ENCODE measurements around the gene PCDH7.

The PCDH7 gene

DNA sequence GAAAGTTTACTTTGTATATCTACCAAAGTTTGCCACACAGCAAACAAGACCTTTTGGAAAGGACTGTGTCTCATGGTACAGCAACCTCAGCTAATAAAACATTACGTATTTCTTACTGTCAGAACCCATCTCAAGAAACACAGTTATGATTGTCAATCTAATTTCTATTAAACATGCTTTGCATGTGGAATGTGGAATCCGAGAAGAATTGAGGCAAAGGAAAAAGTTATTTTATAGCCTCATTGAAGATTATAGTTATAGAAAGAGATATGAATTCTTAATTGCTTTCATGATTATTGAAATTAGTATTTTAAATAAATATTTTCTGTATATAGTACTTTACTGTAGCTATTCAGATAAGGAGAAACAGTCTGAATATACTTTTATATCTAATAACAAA, 5.4 kb downstream of the PCDH7 start:
- DNase-seq (ENCODE audit: low read depth in 2 of 2, low spot score in 1 of 2): no peak

- DNase-seq (ENCODE audit: low read depth in 2 of 2, low spot score in 1 of 2): no peak
Measured at GRCh38 chr4:30726090-30726675, 6.0 kb downstream of the PCDH7 start.

DNA sequence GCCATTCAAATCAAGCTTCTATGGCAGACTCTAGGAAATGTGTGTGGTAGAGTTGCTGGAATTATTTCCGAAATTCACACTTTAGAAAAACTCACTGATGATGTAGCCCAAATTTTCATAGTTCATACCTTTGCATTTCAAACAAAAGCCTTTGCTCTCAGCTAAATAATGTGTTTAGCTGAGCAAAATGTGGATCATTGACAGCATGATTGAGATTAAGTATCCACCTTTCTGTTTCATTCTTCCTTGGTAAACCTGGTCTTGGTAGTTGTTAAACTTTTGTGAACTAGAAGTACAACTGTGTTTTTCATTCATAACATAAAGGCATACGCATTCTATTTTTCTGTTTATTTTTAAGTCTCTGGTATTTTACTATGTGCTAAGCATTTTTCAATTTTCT, 7.2 kb downstream of the PCDH7 start:
- no peak for DNase-seq (ENCODE audit: low read depth in 2 of 2, low spot score in 1 of 2)

GRCh38 chr4:30728311-30728710, 8.1 kb downstream of the PCDH7 start:
- DNase-seq (ENCODE audit: low read depth in 2 of 2, low spot score in 1 of 2): no peak

DNA sequence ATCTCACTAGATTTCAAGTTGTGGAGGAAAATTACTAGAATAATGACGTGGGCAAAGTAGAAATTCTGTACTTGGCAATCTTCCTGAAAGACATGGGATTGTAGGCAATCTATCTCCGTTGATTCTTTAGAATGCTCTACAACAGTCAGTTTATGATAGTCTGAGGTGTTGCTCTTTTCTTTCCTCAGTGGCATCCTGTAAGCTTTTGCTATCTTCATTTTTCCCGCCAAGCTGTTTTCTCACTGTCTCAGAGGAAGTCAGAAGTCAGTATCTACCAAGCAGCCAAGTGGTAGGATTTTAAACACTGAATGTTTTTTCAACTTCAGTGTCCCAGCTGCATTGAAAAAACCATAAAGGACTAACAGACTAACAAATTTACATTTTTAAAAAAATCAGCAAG, 23.7 kb downstream of the PCDH7 start:
- no peak for DNase-seq (ENCODE audit: low read depth in 2 of 2, low spot score in 1 of 2)

GRCh38 chr4:30744386-30744785, 24.2 kb downstream of the PCDH7 start:
- DNase-seq (ENCODE audit: low read depth in 2 of 2, low spot score in 1 of 2): no peak

DNA sequence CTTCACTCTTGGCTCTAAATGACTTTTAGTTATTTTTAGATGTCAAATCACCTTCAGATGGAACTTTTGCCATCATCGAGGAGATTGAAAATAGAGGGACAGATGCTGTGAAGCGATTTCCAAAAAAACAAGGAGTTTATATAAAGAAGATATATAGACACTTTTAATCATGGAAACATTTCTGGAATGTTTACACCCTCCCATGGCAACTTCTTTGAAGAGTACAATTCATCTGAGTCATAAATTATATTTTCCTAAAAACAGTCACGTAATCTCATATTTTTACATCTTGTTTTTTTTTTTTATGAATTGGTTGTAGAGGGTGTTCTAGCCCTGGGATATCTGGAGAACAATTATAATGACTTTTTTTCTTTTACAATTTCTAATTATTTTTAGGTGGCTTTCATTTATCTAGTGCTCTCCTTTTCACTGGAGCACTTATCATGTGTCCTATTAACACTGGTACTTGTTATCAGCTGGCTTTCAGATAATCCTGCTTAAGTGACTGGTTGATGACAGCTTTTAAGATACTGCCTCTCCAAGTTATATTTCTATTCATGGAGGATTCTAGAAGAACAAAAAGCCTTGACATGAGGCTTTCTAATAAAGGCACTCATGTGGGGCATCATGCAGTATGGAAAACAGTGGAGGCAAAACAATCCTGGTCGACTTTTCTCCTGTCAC, 24.9 kb downstream of the PCDH7 start:
- no peak for DNase-seq (ENCODE audit: low read depth in 2 of 2, low spot score in 1 of 2)

- DNase-seq (ENCODE audit: low read depth in 2 of 2, low spot score in 1 of 2): no peak
Measured at GRCh38 chr4:30746735-30747134, 26.6 kb downstream of the PCDH7 start.

- no peak for DNase-seq (ENCODE audit: low read depth in 2 of 2, low spot score in 1 of 2)
Measured at GRCh38 chr4:30753316-30753715, 33.1 kb downstream of the PCDH7 start.

DNA sequence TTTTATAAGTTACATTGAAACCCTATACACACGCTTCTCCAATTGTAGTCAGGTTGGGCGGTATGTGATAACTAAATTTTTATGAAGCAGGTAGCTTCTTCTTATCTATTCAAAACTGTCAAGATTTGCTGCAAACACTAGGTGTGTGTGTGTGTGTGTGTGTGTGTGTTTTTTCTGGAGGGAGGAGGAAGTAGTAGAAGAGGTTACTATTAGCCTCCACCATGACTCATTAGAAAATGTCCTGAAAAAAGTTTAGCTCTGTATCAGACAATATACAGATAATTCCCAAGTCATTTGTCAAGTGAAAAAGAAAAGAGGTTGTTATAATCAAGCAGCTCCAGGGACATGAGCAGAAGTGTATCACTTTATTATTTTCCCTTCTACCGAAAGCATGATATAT, 33.9 kb downstream of the PCDH7 start:
- no peak for DNase-seq (ENCODE audit: low read depth in 2 of 2, low spot score in 1 of 2)

- no peak for DNase-seq (ENCODE audit: low read depth in 2 of 2, low spot score in 1 of 2)
Measured at GRCh38 chr4:30755346-30755745, 35.2 kb downstream of the PCDH7 start.

DNA sequence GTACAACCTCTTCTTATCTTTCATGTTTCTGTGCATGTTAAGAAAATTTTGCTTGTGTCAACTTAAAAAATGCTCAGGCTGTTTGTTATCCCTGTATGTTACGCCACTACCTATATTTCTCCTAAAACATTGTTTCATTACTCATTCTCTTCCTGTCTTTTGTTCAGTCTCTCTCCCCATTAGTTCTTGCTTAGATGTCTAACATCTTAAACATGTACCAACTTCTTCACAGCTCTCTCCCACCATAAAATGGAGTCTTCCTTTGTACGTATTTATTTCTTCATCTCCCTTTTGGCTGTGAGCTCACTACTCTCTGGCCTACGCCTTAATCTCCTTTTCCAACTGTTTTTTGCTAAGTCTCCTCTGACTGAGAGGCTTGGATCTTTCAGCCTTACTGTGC, 36.4 kb downstream of the PCDH7 start:
- no peak for DNase-seq (ENCODE audit: low read depth in 2 of 2, low spot score in 1 of 2)

GRCh38 chr4:30757357-30757756, 37.2 kb downstream of the PCDH7 start:
- no peak for DNase-seq (ENCODE audit: low read depth in 2 of 2, low spot score in 1 of 2)

DNA sequence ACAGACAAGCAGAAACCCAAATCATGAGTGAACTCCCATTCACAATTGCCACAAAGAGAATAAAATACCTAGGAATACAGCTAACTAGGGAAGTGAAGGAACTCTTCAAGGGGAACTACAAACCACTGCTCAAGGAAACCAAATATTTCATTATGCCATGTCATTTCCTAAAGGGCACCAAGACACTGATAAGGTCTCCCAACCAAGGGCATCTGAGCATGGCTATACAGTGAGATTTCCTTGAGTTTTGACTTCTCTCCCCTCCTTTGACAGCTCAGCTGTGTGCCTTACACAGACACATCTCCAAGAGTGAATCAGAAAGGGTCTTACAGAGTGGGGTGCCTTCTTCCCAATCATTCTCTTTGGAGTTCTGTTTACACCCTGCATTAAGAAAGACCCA, 40.4 kb downstream of the PCDH7 start:
- no peak for DNase-seq (ENCODE audit: low read depth in 2 of 2, low spot score in 1 of 2)

DNA sequence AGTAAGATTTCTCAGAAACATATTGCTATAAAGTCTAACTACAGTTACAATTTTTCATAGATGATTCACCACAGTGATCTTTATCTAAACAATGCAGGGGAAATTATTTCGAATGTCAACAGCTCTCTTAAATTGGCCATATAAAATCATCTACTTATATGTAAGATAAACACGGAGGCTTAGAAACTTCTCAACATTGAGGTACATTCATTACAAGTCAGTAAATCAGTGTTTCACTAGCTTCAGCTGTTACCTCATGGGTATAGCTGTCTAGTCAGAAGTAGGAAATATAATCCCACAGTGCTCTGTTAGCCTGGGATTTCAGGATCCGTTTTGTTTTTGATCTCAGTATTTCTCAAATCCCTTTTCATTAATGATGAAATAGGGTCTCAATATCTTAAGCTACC, 43.2 kb downstream of the PCDH7 start:
- DNase-seq (ENCODE audit: low read depth in 2 of 2, low spot score in 1 of 2): no peak

DNA sequence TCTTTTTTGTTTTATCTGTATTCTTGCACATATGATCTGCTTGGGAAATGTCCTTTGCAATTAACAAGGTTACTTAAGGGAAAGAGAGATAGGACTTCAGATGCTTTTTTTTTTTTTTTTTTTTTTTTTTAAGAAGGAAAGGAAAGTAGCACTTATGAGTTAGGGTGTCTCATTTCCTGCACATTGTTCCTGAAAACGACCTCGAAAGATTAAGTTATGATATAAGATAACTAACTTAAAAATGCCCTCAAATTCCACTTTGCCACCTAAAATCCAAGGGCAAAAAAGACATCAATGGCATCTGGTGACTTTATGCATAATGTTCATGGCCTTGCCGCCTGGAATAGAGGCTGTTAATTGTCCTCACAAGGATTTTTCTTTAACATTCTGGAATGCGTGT, 44.9 kb downstream of the PCDH7 start:
- no peak for DNase-seq (ENCODE audit: low read depth in 2 of 2, low spot score in 1 of 2)

- DNase-seq (ENCODE audit: low read depth in 2 of 2, low spot score in 1 of 2): no peak
Measured at GRCh38 chr4:30767147-30767845, 47.1 kb downstream of the PCDH7 start.

DNA sequence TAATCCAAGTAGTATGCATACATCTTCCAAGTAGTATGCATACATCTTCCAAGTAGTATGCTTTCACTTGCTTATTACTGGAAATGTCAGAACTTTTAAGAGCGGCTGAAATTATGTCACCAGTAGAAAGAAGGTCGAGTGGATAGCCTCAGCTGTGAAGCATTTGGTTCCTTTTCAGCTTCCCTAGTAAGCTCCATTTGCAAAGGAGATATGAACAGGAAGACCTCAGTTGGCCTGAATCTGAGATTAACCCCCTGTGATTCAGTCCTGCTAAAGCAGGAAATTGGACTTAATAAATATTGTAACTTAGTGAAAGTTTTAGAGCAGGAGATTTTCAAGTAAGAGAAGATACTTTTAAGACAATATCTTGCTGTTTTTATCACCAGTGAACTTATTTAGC, 48.1 kb downstream of the PCDH7 start:
- no peak for DNase-seq (ENCODE audit: low read depth in 2 of 2, low spot score in 1 of 2)

DNA sequence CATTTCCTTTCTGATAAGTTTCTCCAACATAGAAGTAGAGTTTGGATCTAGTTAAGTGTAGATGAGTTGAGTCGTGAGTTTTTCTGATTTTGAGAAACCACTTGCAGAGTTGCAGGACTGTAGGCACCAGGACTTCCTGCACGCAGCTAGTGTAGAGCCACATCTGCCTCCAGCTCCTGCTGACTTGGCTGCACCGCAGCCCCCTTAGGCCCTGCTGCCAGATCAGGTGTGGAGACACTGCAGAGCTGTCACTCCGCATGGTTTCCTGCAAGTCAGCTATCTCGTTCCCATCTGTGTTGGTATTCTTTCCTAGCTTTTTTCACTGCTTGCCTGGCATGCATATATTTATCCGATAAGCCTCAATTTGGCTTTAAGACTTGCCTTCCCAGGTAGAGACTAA, 48.9 kb downstream of the PCDH7 start:
- no peak for DNase-seq (ENCODE audit: low read depth in 2 of 2, low spot score in 1 of 2)

- DNase-seq (ENCODE audit: low read depth in 2 of 2, low spot score in 1 of 2): no peak
Measured at GRCh38 chr4:30770049-30770549, 49.9 kb downstream of the PCDH7 start.

DNA sequence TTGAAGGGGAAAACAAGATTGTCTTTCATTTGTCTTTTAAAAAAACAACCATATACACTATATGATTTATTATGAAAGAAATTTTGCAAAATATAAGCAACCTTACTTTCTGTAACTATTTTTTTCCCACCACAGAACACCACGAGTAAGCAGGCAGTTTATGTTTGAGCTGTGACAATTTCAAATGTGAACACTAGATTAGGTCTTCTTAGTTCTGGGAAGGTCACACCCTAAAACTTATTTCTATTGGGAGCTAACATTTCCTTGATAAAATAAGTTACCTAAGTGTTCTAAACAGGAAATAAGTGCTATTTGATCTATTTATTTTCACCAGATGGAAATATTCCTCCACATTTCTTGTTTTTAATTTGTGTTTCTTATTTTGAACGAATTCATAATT, 50.6 kb downstream of the PCDH7 start:
- no peak for DNase-seq (ENCODE audit: low read depth in 2 of 2, low spot score in 1 of 2)

GRCh38 chr4:30776451-30776850, 56.3 kb downstream of the PCDH7 start:
- no peak for DNase-seq (ENCODE audit: low read depth in 2 of 2, low spot score in 1 of 2)

All from stimulated activated CD8-positive, alpha-beta memory T cell treated with anti-CD3 and anti-CD28 coated beads, Interleukin-4, amount 100 ng/mL, for 4 hours (primary cell).